T-helper 17 cell (primary cell): ENCODE measurements around the gene FGF7. TPM values are rescaled to one million over a fixed set of nuclear protein-coding genes. Genes with fewer than 3 reads are reported as not detected.

Source experiments
- total RNA-seq, 4 donors: library from RNA in 2 of 4; stranded (reverse) in 2 of 4; gene quantifications; one replicate each; pipeline ENCODE4 v1.2.3 and lab custom pipeline; 2022 to 2026

The FGF7 gene
- total RNA-seq, 2 donors from 2014 or later = 0.05 TPM; not detected in 1

Other genes with a start within 250 kb of the FGF7 start
- 1 to 10 TPM; 4.1 to 5.7 TPM for gene FAM227B, start 197.6 kb downstream of the FGF7 start, total RNA-seq
- 10 to 100 TPM in 1 of 2 donors, 1 to 10 TPM in 1; 6.8 to 12.2 TPM for gene DTWD1, start 197.8 kb downstream of the FGF7 start, total RNA-seq